ENCODE results near the gene RAPGEFL1. TPM values are rescaled to one million over a fixed set of nuclear protein-coding genes. Genes with fewer than 3 reads are reported as not detected.

RAPGEFL1 gene
- total and polyA plus RNA-seq, 2 donors (not counting 1 experiment from before 2014, with no cell fraction given), result 3.0 to 5.6 TPM

Small RNA genes lying within 50 kb of the gene (small RNA-seq; reads per million reads assigned to genes)
- gene MIR6867 (ENCODE audit: insufficient read length, low read depth, low replicate concordance), result not detected

Other genes starting within 250 kb of the RAPGEFL1 start
- 43.4 and 51.8 TPM in 2 replicates for gene ORMDL3, start 249.9 kb upstream of the RAPGEFL1 start, total RNA-seq
- gene ORMDL3, start 249.9 kb upstream of the RAPGEFL1 start, polyA plus RNA-seq, result 78.5 and 90.6 TPM in 2 replicates
- gene LRRC3C, start 249.7 kb upstream of the RAPGEFL1 start, total RNA-seq, result not detected in 2 replicates
- 0.12 TPM in 1 of 2 replicates, not detected in the other for gene LRRC3C, start 249.7 kb upstream of the RAPGEFL1 start, polyA plus RNA-seq
- not detected in 2 replicates for gene GSDMA, start 214.5 kb upstream of the RAPGEFL1 start, total RNA-seq
- gene GSDMA, start 214.5 kb upstream of the RAPGEFL1 start, polyA plus RNA-seq, result 0.09 TPM in 1 of 2 replicates, not detected in the other
- gene PSMD3, start 196.7 kb upstream of the RAPGEFL1 start, total RNA-seq, result 69.4 and 76.6 TPM in 2 replicates
- 63.1 and 72.6 TPM in 2 replicates for gene PSMD3, start 196.7 kb upstream of the RAPGEFL1 start, polyA plus RNA-seq
- gene CSF3, start 162.0 kb upstream of the RAPGEFL1 start, total RNA-seq, result not detected in 2 replicates
- 0.09 TPM in 1 of 2 replicates, not detected in the other for gene CSF3, start 162.0 kb upstream of the RAPGEFL1 start, polyA plus RNA-seq
- 103 and 105 TPM in 2 replicates for gene MED24, start 123.1 kb upstream of the RAPGEFL1 start, total RNA-seq
- gene MED24, start 123.1 kb upstream of the RAPGEFL1 start, polyA plus RNA-seq, result 128 and 140 TPM in 2 replicates
- 16.8 and 17.1 TPM in 2 replicates for gene THRA, start 114.5 kb upstream of the RAPGEFL1 start, total RNA-seq
- 8.0 and 9.1 TPM in 2 replicates for gene THRA, start 114.5 kb upstream of the RAPGEFL1 start, polyA plus RNA-seq
- 6.7 and 6.8 TPM in 2 replicates for gene NR1D1, start 76.9 kb upstream of the RAPGEFL1 start, total RNA-seq
- gene NR1D1, start 76.9 kb upstream of the RAPGEFL1 start, polyA plus RNA-seq, result 6.5 and 7.7 TPM in 2 replicates
- gene MSL1, start 55.5 kb upstream of the RAPGEFL1 start, total RNA-seq, result 125 and 129 TPM in 2 replicates
- gene MSL1, start 55.5 kb upstream of the RAPGEFL1 start, polyA plus RNA-seq, result 69.8 and 80.1 TPM in 2 replicates
- 169 and 173 TPM in 2 replicates for gene CASC3, start 36.9 kb upstream of the RAPGEFL1 start, total RNA-seq
- gene CASC3, start 36.9 kb upstream of the RAPGEFL1 start, polyA plus RNA-seq, result 64.2 and 109 TPM in 2 replicates
- gene WIPF2, start 41.8 kb downstream of the RAPGEFL1 start, total RNA-seq, result 46.6 and 48.4 TPM in 2 replicates
- gene WIPF2, start 41.8 kb downstream of the RAPGEFL1 start, polyA plus RNA-seq, result 7.7 and 8.7 TPM in 2 replicates
- 0.63 and 2.2 TPM in 2 replicates for gene CDC6, start 110.4 kb downstream of the RAPGEFL1 start, total RNA-seq
- gene CDC6, start 110.4 kb downstream of the RAPGEFL1 start, polyA plus RNA-seq, result 0.69 and 1.1 TPM in 2 replicates
- gene RARA, start 131.7 kb downstream of the RAPGEFL1 start, total RNA-seq, result 85.5 and 86.2 TPM in 2 replicates
- gene RARA, start 131.7 kb downstream of the RAPGEFL1 start, polyA plus RNA-seq, result 20.7 and 33.5 TPM in 2 replicates
- gene GJD3, start 187.3 kb downstream of the RAPGEFL1 start, total RNA-seq, result not detected in 2 replicates
- not detected in 2 replicates for gene GJD3, start 187.3 kb downstream of the RAPGEFL1 start, polyA plus RNA-seq
- gene TOP2A, start 240.4 kb downstream of the RAPGEFL1 start, total RNA-seq, result 3.0 and 3.1 TPM in 2 replicates
- gene TOP2A, start 240.4 kb downstream of the RAPGEFL1 start, polyA plus RNA-seq, result 0.36 and 0.50 TPM in 2 replicates